GM11168 (cell line): ENCODE results near the gene RXFP1.
"Not testable (repeated sequence)": the region's sequence is repeated elsewhere in the genome, so short reads cannot be mapped to it uniquely, and the experiment has no call there.

Experiments used
- in situ Hi-C: fragments of 300-500 bp; cut with MboI; formaldehyde crosslinking; loops from one replicate; pipeline ENCODE4 v1.12.0; 2022; ENCODE audit warnings: low sequenced_read_pairs; ENCODE audit not compliant: unreplicated experiment

Gene RXFP1

GRCh38 chr4:158605393-158605792, 83.7 kb downstream of the RXFP1 start:
- in situ Hi-C loops: no loop called here

DNA sequence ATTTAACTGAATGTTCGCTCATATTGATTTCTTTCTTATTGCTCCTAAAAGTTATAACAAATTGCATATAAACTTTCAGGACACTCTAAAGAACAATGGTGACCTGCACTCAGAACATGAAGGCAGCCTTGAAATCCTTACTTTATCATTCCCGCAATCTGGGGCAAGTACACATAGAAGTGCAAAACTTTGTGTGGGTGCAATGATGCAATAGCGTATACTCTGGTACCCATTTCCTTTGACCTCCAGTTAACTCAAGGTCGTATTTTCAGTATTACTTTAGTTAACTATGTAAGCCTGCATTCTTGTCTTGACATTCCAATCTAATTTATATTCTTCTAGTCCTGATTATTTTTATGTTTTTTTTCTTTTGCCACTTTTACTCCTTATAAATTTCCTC, 85.3 kb downstream of the RXFP1 start:
- in situ Hi-C loops: no loop called here

GRCh38 chr4:158609116-158609515, 87.4 kb downstream of the RXFP1 start:
- in situ Hi-C loops: no loop called here

GRCh38 chr4:158610790-158611189, 89.1 kb downstream of the RXFP1 start:
- in situ Hi-C loops: loop anchor here (10.0 kb wide), 1 partner anchor 356 kb away; no protein-coding TSS in a partner anchor

DNA sequence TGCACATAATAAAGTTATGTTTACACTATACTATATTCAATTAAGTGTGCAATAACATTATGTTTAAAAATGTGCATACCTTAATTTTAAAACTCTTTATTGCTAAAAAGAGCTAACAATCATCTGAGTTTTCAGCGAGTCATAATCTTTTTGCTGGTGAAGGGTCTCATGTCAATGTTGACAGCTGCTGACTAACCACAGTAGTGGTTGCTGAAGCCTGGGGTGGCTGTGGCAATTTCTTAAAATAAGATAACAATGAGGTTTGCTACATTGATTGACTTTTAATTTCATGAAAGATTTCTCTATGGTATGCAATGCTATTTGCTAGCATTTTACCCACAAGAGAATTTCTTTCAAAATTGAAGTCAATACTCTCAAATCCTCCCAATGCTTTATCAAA, 91.4 kb downstream of the RXFP1 start:
- in situ Hi-C loops: loop anchor here (10.0 kb wide), 1 partner anchor 358 kb away; no protein-coding TSS in a partner anchor

DNA sequence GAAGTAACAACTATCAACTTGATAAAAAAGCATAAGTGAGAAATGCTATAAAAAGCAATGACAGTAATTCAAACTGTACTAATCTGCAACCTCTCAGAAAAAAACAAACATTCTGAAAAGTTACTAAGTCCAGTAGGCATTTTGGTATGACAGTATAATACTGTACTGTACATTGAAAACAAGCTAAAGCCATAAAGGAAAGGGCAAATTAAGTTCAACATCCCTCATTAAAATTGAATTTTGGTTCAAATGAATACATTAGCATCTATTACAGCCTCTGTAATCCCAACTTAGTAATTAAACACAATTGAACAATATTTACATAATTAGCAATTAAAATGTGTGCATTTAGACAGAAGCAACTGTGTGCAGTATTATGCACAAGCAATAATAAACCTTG, 96.3 kb downstream of the RXFP1 start:
- in situ Hi-C loops: loop anchor here (10.0 kb wide), 1 partner anchor 363 kb away; no protein-coding TSS in a partner anchor

DNA sequence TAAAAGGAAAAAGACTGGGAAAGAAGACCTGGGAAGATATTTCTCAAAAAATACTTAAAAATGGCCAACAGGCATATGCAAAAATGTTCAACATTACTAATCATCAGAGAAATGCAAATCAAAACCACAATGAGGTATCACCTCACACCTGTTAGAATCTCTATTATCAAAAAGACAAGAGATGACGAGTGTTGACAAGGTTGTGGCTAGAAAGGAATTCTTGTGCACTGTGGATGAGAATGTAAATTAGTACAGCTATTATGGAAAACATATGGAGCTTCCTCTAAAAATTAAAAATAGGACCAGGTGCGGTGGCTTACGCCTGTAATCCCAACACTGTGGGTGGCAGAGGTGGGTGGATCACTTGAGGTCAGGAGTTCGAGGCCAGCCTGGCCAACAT, 100.0 kb downstream of the RXFP1 start:
- in situ Hi-C loops: no loop called here

GRCh38 chr4:158622251-158622650, 100.6 kb downstream of the RXFP1 start:
- in situ Hi-C loops: no loop called here

DNA sequence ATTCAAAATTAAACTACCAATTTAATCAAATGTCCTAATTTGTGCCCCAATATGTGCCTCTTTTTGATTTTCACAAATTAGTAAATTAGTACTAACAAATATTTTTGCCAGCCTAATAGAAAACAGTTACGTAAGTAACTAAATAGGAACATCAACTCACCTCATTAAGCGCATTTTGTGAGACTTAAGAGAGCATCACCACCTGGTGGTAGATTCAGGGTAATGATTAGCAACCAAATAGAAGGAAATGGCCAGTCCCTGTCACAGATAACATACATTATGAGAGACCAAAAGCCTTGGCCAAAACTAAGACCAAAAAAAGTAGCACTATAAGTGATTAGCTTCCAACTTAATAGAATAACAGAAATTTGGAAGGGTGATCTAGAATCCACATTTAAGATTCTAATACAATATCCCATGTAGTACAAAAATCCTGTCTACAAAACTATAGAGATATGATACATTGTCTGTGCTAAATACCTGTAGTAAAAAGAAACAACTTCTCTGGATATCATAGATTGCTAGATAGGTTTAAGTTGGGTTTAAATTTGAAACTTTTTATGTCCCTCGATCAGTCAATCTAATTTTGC, 103.3 kb downstream of the RXFP1 start:
- in situ Hi-C loops: no loop called here

DNA sequence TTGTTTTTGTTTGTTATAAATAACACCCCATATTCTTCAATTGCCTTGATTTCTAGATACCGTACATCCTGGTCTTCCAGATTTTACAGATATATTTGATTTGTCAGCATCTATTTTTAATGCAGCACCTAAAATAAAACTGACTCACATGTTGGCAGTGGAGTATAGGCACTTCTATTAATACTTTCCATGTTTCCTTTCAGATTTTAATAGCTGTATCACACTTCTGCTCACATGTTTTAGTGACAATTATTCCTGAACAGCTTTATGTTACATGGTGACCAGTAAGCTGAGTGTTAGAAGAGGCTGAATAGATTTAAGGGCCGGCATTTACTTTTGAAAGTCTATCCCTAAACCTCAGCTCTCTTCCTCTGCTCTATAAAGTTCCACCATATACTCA, 103.9 kb downstream of the RXFP1 start:
- in situ Hi-C loops: no loop called here

GRCh38 chr4:158630893-158631292, 109.2 kb downstream of the RXFP1 start:
- in situ Hi-C loops: no loop called here

DNA sequence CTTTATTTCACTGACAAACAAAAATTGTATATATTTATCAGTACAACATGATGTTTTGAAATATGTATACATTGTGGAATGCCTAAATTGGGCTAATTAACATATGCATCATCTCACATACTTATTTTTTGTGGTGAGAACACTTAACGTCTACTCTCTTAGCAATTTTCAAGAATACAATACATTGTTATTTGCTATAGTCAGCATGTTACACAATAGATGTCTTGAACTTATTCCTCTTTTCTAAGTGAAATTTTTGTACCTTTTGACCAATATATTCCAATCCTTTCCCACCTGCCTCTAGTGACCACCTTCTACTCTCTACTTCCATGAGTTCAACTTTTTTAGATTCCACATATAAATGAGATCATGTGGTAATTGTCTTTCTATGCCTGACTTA, 114.9 kb downstream of the RXFP1 start:
- in situ Hi-C loops: no loop called here

DNA sequence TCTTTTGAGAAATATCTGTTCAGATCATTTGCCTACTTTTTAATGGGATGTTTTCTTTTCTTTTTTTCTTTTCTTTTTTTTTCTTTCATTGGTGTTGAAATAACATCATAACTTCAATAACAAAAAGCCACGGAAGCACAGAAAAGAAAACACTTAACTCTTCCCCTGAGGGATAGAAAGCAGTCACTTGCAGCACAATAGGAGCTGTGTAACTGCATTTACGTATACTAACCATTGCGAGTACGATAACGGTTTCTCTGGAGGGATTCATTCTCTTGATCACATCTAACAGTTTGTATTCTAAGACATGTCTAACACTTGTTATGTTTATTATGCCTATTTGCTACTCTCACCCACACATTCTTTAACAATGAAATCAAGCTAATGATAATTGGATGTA, 122.7 kb downstream of the RXFP1 start:
- in situ Hi-C loops: no loop called here

DNA sequence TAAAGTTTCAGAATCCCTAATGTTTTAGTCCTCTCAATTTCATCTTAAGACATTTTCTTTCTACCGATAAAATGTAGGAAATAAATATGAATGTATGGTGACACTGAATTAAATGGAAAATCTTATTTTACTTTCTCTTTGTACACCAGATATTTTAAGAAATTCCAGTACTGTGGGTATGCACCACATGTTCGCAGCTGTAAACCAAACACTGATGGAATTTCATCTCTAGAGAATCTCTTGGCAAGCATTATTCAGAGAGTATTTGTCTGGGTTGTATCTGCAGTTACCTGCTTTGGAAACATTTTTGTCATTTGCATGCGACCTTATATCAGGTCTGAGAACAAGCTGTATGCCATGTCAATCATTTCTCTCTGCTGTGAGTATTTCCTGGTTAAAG, 123.1 kb downstream of the RXFP1 start:
- in situ Hi-C loops: no loop called here

DNA sequence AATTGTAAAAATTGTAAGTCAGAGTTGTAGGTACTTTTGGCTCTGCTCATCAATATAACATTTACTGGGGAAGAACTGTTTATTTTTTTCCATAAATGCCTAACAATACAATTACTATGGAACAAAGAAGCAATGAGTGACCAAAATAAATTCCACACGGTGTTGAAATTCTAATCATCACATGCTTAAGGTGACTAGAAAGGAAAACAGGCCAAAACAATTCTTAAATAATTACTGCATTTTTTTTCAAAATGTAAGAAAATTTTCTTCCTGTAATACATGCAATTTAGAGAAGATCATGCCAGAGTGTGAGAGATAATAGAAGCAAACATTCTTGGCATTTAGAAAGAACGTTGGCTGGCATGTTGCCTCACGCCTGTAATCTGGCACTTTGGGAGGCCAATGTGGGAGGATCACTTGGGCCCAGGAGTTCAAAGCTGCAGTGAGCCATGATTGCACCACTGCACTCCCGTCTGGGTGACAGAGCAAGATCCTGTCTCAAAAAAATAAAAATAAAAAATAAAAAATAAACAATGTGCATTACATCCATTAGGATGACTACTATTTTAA, 127.5 kb downstream of the RXFP1 start:
- in situ Hi-C loops: no loop called here

DNA sequence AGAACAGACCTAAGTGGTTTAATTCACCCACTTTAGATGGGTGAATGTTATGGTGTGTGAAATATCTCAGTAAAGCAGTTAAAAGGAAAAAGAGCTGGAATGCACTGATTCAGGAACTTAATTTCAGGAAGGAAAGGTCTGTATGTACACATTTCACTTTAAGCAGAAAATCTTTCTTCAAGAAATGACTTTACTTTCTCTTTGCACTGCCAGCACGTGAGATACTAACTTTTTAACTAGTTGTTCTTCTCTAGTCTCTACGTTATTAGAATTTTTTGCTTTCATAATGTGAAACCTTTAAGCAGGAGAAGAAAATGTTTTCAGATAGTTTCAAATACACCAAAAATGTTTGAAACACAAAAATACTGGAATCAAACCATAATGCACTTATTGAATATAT, 131.2 kb downstream of the RXFP1 start:
- in situ Hi-C loops: no loop called here

DNA sequence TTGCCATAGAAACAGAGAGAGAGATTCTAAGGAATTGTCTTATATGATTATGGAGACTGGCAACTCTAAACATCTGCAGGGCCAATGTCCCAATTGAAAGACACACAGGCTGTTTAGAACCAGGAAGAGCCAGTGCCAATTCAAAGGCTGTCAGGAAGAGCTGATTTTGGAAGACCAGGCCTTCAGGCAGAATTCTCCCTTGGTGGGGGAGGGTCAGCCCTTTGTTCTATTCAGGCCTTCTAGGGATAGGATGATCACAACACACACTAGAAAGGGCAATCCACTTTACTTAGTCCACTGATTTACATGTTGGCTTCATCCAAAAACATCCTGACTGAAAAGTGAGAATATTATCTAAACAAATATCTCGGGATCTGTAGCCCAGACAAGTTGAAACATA, 134.8 kb downstream of the RXFP1 start:
- in situ Hi-C loops: no loop called here

DNA sequence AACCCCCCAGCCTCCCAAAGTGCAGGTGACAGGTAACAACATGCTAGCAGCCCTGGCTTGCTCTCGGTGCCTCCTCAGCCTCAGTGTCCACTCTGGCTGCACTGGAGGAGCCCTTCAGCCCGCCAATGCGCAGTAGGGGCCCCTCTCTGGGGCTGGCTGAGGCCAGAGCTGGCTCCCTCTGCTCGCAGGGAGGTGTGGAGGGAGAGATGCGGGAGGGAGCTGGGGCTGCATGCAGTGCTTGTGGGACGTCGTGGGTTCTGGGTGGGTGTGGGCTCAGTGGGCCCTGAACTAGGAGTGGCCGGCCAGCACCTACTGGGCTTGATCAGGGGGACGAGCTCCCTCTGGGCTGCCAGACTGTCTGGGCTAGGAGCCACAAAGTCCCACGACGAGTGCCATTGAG, 135.6 kb downstream of the RXFP1 start:
- in situ Hi-C loops: no loop called here

DNA sequence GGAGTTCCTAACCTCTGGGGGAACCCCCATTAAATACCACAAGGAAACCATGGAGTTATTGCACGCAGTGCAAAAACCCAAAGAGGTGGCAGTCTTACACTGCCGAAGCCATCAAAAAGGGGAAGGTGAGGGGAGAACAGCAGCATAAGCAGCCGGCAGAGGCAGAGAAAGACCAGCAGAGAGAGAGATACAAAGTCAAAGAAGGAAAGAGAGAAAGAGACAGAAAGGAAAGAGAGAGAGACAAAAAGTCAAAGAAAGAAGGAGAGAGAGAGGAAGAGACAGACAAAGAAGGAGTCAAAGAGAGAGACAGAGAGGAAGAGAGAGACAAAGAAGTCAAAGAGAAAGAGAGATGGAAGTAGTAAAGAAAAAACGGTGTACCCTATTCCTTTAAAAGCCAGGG, 141.6 kb downstream of the RXFP1 start:
- in situ Hi-C loops: not testable (repeated sequence)

- in situ Hi-C loops: not testable (repeated sequence)
Observed at GRCh38 chr4:158663707-158664625, 142.3 kb downstream of the RXFP1 start.

DNA sequence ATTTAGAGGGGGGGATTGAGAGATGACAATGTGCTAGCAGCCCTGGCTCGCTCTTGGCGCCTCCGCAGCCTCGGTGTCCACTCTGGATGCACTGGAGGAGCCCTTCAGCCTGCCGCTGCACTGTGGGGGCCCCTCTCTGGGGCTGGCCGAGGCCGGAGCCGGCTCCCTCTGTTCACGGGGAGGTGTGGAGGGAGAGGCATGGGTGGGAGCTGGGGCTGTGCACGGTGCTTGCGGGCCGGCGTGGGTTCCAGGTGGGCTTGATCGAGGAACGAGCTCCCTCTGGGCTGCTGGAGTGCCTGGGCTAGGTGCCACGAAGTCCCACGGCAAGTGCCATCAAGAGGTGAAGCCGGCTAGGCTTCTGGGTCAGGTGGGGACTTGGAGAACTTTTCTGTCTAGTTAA, 143.1 kb downstream of the RXFP1 start:
- in situ Hi-C loops: no loop called here
